Limb (tissue), 2 donors: ENCODE measurements around the gene EXOSC5.

ENCODE experiments used
- DNase-seq, 2 donors: peaks; one replicate each; pipeline ENCODE4 v3.0.0-alpha.2; 2016; ENCODE audit errors: extremely low spot score in 2 of 2

The EXOSC5 gene

GRCh38 chr19:41426952-41427646, 29.9 kb upstream of the EXOSC5 start, which contains the start of gene B3GNT8:
Gene B3GNT8, minus strand, starts transcription at chr19:41427374. Its CDS starts 596 bp downstream, at chr19:41426778.
- peak; percentile 41 to 78 for DNase-seq

GRCh38 chr19:41426116-41426841, 29.1 kb upstream of the EXOSC5 start:
- DNase-seq, result no peak

GRCh38 chr19:41425174-41426115, 28.3 kb upstream of the EXOSC5 start:
- no peak for DNase-seq

- DNase-seq, result no peak
Measured at GRCh38 chr19:41424335-41425173, 27.4 kb upstream of the EXOSC5 start.

GRCh38 chr19:41422955-41423354, 25.8 kb upstream of the EXOSC5 start:
- no peak for DNase-seq

- no peak for DNase-seq
Measured at GRCh38 chr19:41422456-41422855, 25.3 kb upstream of the EXOSC5 start.

GRCh38 chr19:41421973-41422372, 24.8 kb upstream of the EXOSC5 start:
- DNase-seq, result no peak

GRCh38 chr19:41421314-41421713, 24.2 kb upstream of the EXOSC5 start:
- DNase-seq, result no peak

- no peak for DNase-seq
Measured at GRCh38 chr19:41420101-41420880, 23.1 kb upstream of the EXOSC5 start.

- no peak for DNase-seq
Measured at GRCh38 chr19:41416194-41416674, 19.1 kb upstream of the EXOSC5 start.

- no peak for DNase-seq
Measured at GRCh38 chr19:41415154-41415571, 18.0 kb upstream of the EXOSC5 start.

GRCh38 chr19:41414461-41414860, 17.3 kb upstream of the EXOSC5 start:
- DNase-seq, result no peak

GRCh38 chr19:41413947-41414346, 16.8 kb upstream of the EXOSC5 start:
- DNase-seq, result no peak

GRCh38 chr19:41412953-41413352, 15.8 kb upstream of the EXOSC5 start:
- no peak for DNase-seq

- DNase-seq, result no peak
Measured at GRCh38 chr19:41411968-41412265, 14.8 kb upstream of the EXOSC5 start.

- no peak for DNase-seq
Measured at GRCh38 chr19:41411100-41411967, 14.2 kb upstream of the EXOSC5 start.

- no peak for DNase-seq
Measured at GRCh38 chr19:41410336-41411054, 13.3 kb upstream of the EXOSC5 start.

GRCh38 chr19:41409288-41409687, 12.1 kb upstream of the EXOSC5 start:
- DNase-seq, result no peak
